MM.1S (cell line): ENCODE results near the gene EGLN1.

ENCODE experiments used
- DNase-seq: peaks from one replicate; pipeline ENCODE4 v3.0.0-alpha.2; 2015
- H2AFZ ChIP-seq: fragments of 300-600 bp; sonication (generic); 2 replicates; pipeline ENCODE4 v1.6.0; 2016; ENCODE audit warnings: antibody characterized with exemption, low read length
- H3F3A ChIP-seq: fragments of 300-600 bp; sonication (generic); 2 replicates; pipeline ENCODE4 v1.6.1; 2016; ENCODE audit warnings: mild to moderate bottlenecking, antibody characterized with exemption, low read length, moderate library complexity, mixed read lengths; ENCODE audit not compliant: insufficient read depth
- H3K27ac ChIP-seq: fragments of 300-600 bp; sonication (generic); 2 replicates; pipeline ENCODE4 v1.5.1; 2016; ENCODE audit warnings: mild to moderate bottlenecking, low read length
- H3K27me3 ChIP-seq: fragments of 300-600 bp; sonication (generic); replicated peaks from 2 replicates; pipeline ENCODE4 v1.6.0; 2016; ENCODE audit warnings: low read length; ENCODE audit not compliant: insufficient read depth
- H3K36me3 ChIP-seq: fragments of 300-600 bp; sonication (generic); replicated peaks from 2 replicates; pipeline ENCODE4 v1.6.1; 2016; ENCODE audit warnings: mild to moderate bottlenecking, low read length, mixed read lengths; ENCODE audit not compliant: insufficient read depth
- H3K4me1 ChIP-seq: fragments of 300-600 bp; sonication (generic); 2 replicates; pipeline ENCODE4 v1.6.1; 2016; ENCODE audit warnings: low read length, mixed read lengths
- H3K4me2 ChIP-seq: fragments of 300-600 bp; sonication (generic); 2 replicates; pipeline ENCODE4 v1.6.0; 2016; ENCODE audit warnings: low read depth, low read length
- H3K4me3 ChIP-seq: fragments of 300-600 bp; sonication (generic); 2 replicates; pipeline ENCODE4 v1.5.1; 2016; ENCODE audit warnings: low read length, mixed read lengths
- H3K79me2 ChIP-seq: fragments of 300-600 bp; sonication (generic); 2 replicates; pipeline ENCODE4 v1.6.1; 2016; ENCODE audit warnings: mixed run types, low read length, mixed read lengths
- H3K9ac ChIP-seq: fragments of 300-600 bp; sonication (generic); 2 replicates; pipeline ENCODE4 v1.6.1; 2016; ENCODE audit warnings: low read length, mixed read lengths
- H3K9me2 ChIP-seq: fragments of 300-600 bp; sonication (generic); replicated peaks from 2 replicates; pipeline ENCODE4 v1.6.1; 2016; ENCODE audit warnings: mild to moderate bottlenecking, low read length, mixed read lengths; ENCODE audit not compliant: insufficient read depth
- H3K9me3 ChIP-seq: fragments of 300-600 bp; sonication (generic); replicated peaks from 2 replicates; pipeline ENCODE4 v1.6.1; 2016; ENCODE audit warnings: mild to moderate bottlenecking, low read length, mixed read lengths; ENCODE audit not compliant: insufficient read depth
- H4K20me1 ChIP-seq: fragments of 300-600 bp; sonication (generic); 2 replicates; pipeline ENCODE4 v1.6.1; 2016; ENCODE audit warnings: mild to moderate bottlenecking, low read length, moderate library complexity, mixed read lengths; ENCODE audit not compliant: insufficient read depth
- EZH2 ChIP-seq: fragments of 300-600 bp; sonication (generic); optimal IDR thresholded peaks from 2 replicates; pipeline ENCODE3; 2017; ENCODE audit warnings: low read depth, mild to moderate bottlenecking, antibody characterized with exemption, low read length, mixed read lengths
- EZH2phosphoT487 ChIP-seq: fragments of 300-600 bp; sonication (generic); IDR thresholded peaks from 2 replicates; pipeline ENCODE4 v1.6.1; 2018; ENCODE audit warnings: antibody characterized with exemption, low read length
- TF ChIP-seq, protein P1 (sequence below): fragments of 300-600 bp; sonication (generic); IDR thresholded peaks from 2 replicates; pipeline ENCODE4 v1.5.1; 2016; ENCODE audit warnings: antibody characterized with exemption, low read length, mixed read lengths

Gene EGLN1

GRCh38 chr1:231386466-231386865 lies 35.6 kb downstream of the EGLN1 start:
- Histone ChIP-seq H3K36me3 (no peaks in the 10 kb centered on the region), H3K4me1 (no peaks in the 10 kb centered on the region), H3K9ac (no peak overlapping the region), H4K20me1 (no peaks in the 10 kb centered on the region), H3K4me2 (no peak overlapping the region), H3K4me3 (no peak overlapping the region), H3K79me2 (peaks cover 81% of the 10 kb centered on the region), H2AFZ (no peak overlapping the region), H3K9me3 (no peaks in the 10 kb centered on the region), H3K27ac (no peak overlapping the region), H3K9me2 (no peaks in the 10 kb centered on the region), H3K27me3 (no peaks in the 10 kb centered on the region), H3F3A (no peaks in the 10 kb centered on the region)
- TF ChIP-seq, protein P1, sequence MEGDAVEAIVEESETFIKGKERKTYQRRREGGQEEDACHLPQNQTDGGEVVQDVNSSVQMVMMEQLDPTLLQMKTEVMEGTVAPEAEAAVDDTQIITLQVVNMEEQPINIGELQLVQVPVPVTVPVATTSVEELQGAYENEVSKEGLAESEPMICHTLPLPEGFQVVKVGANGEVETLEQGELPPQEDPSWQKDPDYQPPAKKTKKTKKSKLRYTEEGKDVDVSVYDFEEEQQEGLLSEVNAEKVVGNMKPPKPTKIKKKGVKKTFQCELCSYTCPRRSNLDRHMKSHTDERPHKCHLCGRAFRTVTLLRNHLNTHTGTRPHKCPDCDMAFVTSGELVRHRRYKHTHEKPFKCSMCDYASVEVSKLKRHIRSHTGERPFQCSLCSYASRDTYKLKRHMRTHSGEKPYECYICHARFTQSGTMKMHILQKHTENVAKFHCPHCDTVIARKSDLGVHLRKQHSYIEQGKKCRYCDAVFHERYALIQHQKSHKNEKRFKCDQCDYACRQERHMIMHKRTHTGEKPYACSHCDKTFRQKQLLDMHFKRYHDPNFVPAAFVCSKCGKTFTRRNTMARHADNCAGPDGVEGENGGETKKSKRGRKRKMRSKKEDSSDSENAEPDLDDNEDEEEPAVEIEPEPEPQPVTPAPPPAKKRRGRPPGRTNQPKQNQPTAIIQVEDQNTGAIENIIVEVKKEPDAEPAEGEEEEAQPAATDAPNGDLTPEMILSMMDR: no peak
- no peak for TF ChIP-seq EZH2
- no peak for TF ChIP-seq EZH2phosphoT487
- no peak for DNase-seq

DNA sequence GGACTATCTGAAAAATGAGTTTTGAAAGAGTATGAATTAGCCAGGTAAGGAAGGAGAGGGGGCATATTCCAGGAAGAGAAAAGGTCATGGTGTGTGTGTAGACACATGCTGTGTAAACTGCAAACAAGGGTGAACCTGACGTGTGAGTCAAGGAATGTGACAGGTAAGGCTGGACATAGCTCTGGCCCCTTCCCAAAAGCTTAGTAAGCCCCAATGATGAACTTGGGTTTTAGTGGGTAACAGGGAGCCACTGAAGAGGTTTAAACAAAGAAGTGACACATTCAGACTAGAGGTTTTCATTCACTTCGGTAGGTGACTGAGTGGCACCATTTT lies 36.7 kb downstream of the EGLN1 start:
- peaks cover 81% of the 10 kb centered on the region for H3K79me2 ChIP-seq
- no peak overlapping the region for H3K4me2 ChIP-seq
- no peak for TF ChIP-seq EZH2
- TF ChIP-seq, protein P1: no peak
- no peak for TF ChIP-seq EZH2phosphoT487
- no peaks in the 10 kb centered on the region for H3K9me3 ChIP-seq
- H3K27ac ChIP-seq: no peak overlapping the region
- no peaks in the 10 kb centered on the region for H3F3A ChIP-seq
- H2AFZ ChIP-seq: no peak overlapping the region
- H3K4me3 ChIP-seq: no peak overlapping the region
- no peak overlapping the region for H3K9ac ChIP-seq
- no peaks in the 10 kb centered on the region for H4K20me1 ChIP-seq
- no peaks in the 10 kb centered on the region for H3K4me1 ChIP-seq
- no peaks in the 10 kb centered on the region for H3K9me2 ChIP-seq
- no peaks in the 10 kb centered on the region for H3K27me3 ChIP-seq
- no peak for DNase-seq
- no peaks in the 10 kb centered on the region for H3K36me3 ChIP-seq

- no peaks in the 10 kb centered on the region for H3K9me3 ChIP-seq
- H3K4me3 ChIP-seq: no peak overlapping the region
- H3K27me3 ChIP-seq: no peaks in the 10 kb centered on the region
- TF ChIP-seq, protein P1: no peak
- no peak for TF ChIP-seq EZH2phosphoT487
- no peak overlapping the region for H3K4me2 ChIP-seq
- no peak for DNase-seq
- H3K27ac ChIP-seq: no peak overlapping the region
- H3K9me2 ChIP-seq: no peaks in the 10 kb centered on the region
- H3K79me2 ChIP-seq: peaks cover 77% of the 10 kb centered on the region
- no peak overlapping the region for H3K9ac ChIP-seq
- H2AFZ ChIP-seq: no peak overlapping the region
- H3K4me1 ChIP-seq: peaks cover 1% of the 10 kb centered on the region
- no peaks in the 10 kb centered on the region for H3F3A ChIP-seq
- H3K36me3 ChIP-seq: no peaks in the 10 kb centered on the region
- no peaks in the 10 kb centered on the region for H4K20me1 ChIP-seq
Observed at GRCh38 chr1:231384696-231385415, 37.2 kb downstream of the EGLN1 start.
